DMS114 treated with DMSO at 0.1 percent for 48 hours (cell line): ENCODE results near the gene ZNF484.
"Not testable (repeated sequence)": the region's sequence is repeated elsewhere in the genome, so short reads cannot be mapped to it uniquely, and the experiment has no call there.

Experiments used
- DNase-seq: peaks from one replicate; lab custom pipeline; 2025; ENCODE audit not compliant: unreplicated experiment; lab: John Stamatoyannopoulos, UW

Gene ZNF484

DNA sequence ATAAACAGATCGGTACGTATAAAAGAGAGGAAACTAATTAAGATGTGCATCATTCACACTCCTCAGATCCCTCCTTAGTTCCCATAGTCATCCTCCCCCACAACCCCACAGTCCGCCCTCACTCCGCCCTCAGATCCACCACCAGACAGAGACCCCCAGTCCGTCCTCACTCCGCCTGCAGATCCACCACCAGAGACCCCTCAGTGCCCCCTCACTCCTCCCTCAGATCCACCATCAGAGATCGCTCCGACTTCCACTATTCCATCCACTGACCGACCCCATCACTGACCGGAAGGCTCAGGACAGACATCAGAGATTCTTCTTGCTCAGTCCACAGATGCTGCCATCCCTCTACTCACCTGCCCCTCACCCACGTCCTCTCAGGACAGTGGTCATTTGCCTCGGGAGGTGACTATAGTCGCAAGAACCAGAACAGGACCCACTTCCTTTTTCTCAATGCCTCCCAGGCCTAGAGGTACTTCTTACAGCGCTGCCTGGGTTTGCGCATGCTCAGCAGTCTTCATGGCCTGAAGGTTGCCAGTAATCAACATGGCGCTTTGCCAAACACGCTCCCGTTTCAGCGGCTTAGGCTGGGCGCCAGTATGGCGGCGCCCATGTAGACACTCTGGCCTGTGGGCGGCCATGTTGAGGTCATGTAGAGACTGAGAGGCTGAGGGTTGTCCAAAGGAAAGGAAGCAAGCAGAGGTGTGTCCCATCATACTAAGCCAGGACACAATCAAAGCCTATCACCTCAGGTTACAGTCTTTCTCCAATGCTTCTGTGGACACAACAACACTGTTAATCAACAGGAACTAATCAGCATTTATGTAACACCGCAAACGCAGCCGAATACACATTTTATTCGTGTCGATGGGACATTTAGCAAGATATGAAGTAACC lies at the start of gene ZNF484:
Gene ZNF484, minus strand, starts transcription at position 508 of the 900 bp plus-strand sequence. CDS start 3,009 bp downstream, outside the sequence.
- DNase-seq = peak; percentile 85

DNA sequence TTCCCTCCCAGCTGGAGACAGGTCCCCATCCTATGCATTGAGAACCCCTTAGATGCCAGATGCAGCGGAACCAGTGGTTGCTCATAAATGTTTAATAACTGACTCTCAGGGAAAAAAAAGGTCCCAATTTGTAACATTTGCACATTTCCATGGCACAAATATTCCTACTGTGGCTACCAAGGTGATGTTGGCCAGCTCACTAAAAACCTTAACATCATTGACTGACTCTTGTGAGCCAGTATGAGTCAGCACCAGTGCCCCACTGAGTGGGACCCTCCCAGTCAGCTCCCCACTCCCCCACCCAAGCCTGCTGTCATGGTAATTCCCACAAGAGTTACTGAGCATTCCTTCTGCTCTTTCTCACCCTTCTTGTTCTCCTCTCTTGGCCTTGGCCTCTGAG lies 42.6 kb upstream of the ZNF484 start:
- DNase-seq = no peak

GRCh38 chr9:92917176-92917800 lies 39.5 kb upstream of the ZNF484 start:
- no peak for DNase-seq

GRCh38 chr9:92911511-92912475 lies 34.0 kb upstream of the ZNF484 start:
- DNase-seq = no peak

DNA sequence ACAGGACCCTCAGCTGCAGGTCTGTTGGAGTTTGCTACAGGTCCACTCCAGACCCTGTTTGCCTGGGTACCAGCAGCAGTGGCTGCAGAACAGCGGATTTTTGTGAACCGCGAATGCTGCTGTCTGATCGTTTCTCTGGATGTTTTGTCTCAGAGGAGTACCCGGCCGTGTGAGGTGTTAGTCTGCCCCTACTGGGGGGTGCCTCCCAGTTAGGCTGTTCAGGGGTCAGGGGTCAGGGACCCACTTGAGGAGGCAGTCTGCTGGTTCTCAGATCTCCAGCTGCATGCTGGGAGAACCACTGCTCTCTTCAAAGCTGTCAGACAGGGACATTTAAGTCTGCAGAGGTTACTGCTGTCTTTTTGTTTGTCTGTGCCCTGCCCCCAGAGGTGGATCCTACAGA lies 27.3 kb upstream of the ZNF484 start:
- DNase-seq = not testable (repeated sequence)

GRCh38 chr9:92897323-92897722 lies 19.5 kb upstream of the ZNF484 start:
- no peak for DNase-seq

GRCh38 chr9:92895812-92896436 lies 18.1 kb upstream of the ZNF484 start:
- DNase-seq = no peak

- DNase-seq = no peak
Observed at GRCh38 chr9:92894711-92895362, 17.0 kb upstream of the ZNF484 start.

GRCh38 chr9:92893916-92894610 lies 16.2 kb upstream of the ZNF484 start:
- not testable (repeated sequence) for DNase-seq

- DNase-seq = not testable (repeated sequence)
Observed at GRCh38 chr9:92892276-92892675, 14.4 kb upstream of the ZNF484 start.

GRCh38 chr9:92890761-92891160 lies 12.9 kb upstream of the ZNF484 start:
- no peak for DNase-seq

DNA sequence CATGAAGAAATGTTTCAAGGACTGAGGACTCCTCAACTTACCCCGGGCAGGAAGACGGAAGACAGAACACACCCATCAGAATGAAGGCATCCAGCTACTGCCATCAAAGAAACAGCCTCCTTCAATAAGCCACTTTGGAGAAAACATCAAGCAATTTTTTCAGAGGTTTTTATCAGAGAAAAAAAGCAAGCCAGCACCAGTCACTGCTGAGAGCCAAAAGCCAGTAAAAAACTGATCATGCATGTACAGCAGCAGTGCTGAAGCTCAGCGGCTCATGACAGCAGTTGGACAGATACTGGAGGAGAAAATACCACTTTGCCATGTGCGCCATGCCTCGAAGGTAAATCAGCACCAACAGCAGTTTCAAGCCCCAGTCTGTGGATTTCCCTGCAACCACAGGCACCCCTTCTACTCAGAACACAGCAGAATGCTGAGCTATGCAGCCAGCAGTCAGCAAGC lies 10.1 kb upstream of the ZNF484 start:
- no peak for DNase-seq

DNA sequence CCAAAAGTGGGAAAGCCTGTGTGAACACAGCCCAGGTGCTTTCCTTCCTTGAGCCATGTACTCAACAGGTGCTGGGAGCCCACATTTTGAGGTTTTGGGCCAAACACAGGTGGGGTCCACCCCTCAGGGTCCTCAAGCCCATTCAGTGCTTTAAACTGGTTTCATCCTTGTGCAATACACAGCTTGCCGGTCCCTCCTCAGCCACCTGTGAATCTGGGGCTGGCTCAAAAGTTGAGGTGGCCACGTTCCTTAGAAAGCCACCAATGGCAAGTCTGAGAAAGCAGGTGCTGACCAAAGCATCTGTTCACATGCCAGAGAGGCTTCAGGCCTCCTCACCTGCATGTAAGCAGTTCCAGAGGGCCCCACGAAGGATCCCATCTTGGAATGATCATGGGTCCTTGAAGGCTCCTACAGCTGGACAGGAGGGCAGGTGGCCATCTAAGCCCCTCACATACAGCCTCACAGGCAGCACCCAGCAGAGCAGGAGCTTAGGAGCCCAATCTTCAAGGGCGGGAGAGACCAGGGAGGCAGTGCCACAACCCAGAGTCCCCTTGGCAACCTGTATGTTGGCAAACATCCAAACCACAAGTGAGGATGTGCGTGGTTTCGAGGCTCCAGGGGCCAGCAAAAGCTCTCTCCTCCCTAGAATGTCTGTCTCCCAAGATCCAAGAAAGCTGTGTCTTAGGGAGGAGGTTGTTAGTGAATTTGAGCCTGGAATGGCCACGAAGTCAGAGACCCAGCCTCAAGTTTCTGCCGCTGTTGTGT lies 9.2 kb upstream of the ZNF484 start:
- DNase-seq = not testable (repeated sequence)

- not testable (repeated sequence) for DNase-seq
Observed at GRCh38 chr9:92883666-92884405, 6.0 kb upstream of the ZNF484 start.

DNA sequence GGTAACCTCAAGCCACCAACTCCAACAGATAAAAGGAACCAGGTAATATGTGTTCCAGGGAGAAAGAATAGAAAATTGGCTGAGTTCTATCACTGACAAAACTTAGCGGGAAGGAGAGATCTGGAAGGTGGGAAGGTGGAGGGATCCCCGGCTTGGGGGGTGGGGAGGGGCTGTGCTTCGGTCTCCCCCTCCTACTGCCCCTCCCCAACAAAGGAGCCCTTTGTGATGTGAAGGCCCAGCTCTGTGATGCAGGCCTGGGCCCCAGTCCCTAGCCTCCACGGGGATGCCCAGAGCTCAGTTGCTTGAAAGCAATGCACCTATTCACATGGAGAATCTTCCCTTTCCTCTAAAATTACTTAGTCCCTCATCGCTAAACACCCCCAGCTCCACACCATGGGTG lies 4.4 kb upstream of the ZNF484 start:
- DNase-seq = no peak

DNA sequence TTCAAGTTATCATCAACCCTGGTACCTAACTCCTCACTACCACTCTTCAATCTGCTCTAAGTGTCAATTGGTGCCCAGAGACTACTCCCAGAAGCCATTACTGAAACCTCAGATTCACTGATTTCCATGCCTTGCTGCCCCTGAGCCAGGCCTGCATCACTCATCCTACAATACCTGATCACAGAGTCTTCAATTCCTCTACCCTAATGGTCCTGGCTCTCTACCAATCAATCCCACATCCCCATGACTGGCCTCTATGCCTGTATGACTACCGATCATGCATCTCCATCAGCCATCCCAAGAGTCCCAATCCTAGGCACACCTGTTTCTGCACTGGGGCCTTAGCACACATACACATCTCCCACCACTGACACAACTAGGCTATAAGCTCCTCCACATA lies 2.5 kb downstream of the ZNF484 start:
- DNase-seq = no peak

GRCh38 chr9:92870289-92870688 lies 7.5 kb downstream of the ZNF484 start:
- no peak for DNase-seq

- DNase-seq = not testable (repeated sequence)
Observed at GRCh38 chr9:92866600-92866999, 11.2 kb downstream of the ZNF484 start.
